GM21390 (cell line): ENCODE measurements around the gene RGS3.
"Not testable (repeated sequence)": the region's sequence is repeated elsewhere in the genome, so short reads cannot be mapped to it uniquely, and the experiment has no call there.

ENCODE experiments used
- ATAC-seq: cut with Tn5 transposase; IDR thresholded peaks from one replicate; pipeline ENCODE4 v1.9.1; 2021; ENCODE audit not compliant: unreplicated experiment

Gene RGS3

GRCh38 chr9:113463418-113464285, at the start of gene RGS3:
RGS3 (plus strand) TSS chr9:113463727; CDS start chr9:113463803, 76 bp downstream.
- no peak for ATAC-seq

- peak; percentile 97 for ATAC-seq
Measured at GRCh38 chr9:113416149-113416721, 47.3 kb upstream of the RGS3 start.

DNA sequence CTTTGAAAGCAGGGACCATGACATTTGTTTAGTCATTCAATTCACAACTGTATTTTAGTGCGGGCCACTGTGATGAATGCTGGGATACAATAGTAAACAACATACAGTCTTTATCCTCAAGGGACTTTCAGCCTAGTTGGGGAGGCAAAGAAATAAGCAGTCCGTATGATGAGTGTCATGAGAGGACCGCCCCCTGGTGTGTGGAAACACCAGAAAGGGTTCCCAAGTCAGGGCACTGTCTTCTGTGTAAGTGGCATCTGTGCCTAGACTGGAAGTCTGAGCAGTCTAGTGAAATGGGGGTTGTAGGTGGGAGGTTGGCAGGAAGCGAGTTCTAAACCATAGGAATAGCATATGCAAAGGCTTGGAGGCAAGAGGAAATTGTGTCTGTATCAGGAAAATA, 46.2 kb upstream of the RGS3 start:
- ATAC-seq: no peak

DNA sequence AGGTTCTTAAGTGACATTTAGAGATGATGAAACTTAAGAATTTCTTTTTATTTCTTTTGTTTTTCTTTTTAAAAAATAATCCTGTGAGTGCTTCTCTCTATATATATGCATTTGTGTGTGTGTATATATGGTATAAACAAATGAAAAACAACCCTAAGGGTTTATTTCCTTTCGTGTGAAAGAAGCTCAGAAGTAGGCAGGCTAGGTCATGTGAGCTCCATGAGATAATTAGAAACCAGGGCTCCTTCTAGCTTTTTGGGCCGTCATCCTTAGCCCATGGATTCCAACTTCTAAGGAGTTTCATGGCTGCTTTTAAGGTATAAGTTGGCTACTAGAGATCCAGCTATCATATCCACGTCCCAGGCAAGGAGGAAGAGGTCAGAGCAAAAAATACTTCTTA, 41.8 kb upstream of the RGS3 start:
- no peak for ATAC-seq

- ATAC-seq: no peak
Measured at GRCh38 chr9:113425072-113425471, 38.5 kb upstream of the RGS3 start.

GRCh38 chr9:113426701-113427100, 36.8 kb upstream of the RGS3 start:
- no peak for ATAC-seq

GRCh38 chr9:113427629-113428028, 35.9 kb upstream of the RGS3 start:
- no peak for ATAC-seq

DNA sequence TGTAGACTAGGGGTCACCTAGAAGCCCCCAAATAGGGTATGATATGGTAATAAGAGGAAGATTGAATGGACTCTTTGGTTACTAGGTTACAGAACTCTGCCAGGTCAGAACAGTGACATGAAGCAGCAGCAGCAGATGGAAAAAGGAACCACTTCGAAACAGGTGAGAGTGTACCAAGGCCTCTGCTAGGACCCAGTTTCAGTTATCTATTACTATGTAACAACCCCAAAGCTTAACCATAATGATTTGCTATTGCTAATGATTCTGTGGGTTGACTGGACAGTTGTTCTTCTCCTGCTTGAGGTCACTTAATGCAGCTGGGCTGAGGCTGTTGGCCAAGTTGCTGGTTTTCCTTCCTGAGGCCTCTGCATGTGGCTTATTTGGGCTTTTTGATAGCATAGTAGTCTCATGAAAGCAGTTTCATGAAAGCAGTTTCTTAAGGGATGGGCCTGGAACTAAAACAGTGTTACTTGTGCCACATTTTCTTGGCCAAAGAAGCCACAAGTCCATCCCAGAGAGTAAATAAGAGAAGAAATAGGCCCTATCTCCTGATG, 35.4 kb upstream of the RGS3 start:
- no peak for ATAC-seq

GRCh38 chr9:113431191-113431590, 32.3 kb upstream of the RGS3 start:
- no peak for ATAC-seq

DNA sequence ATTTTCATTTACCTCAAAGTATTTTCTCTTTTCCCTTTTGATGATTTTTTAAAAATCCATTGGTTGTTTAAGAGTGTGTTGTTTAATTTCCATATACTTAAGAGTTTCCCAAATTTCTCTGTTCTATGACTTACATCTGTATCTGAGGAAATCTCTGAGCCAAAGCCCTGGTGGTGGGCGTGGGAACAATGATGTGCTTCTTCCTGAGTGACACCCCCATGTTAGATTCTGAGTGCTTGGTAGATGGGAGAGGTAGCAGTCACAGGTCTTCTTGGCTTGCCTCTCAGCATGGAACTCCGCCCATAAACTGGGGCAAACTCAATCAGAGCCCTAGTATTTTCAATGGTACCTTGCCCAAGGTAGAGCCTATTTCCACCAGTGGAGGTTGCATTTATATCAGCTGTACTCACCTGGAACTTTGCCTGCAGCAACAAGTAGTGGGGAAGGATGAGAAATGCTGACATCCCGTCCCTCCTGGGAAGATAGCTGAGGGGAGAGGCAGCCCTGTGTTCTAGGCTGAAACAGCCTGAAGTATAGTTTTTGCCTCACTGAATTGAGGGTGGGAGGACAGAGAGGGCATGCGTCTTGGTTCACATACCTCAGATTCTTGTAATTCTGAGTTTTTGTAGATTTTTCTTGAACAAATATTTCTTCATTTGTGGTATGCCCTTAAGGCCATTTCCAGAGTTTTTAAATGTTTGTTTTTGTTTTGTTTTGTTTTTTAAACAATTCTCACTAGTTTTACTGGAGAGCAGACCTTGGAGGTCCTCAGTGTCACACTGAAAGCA, 26.6 kb upstream of the RGS3 start:
- ATAC-seq: no peak

- ATAC-seq: not testable (repeated sequence)
Measured at GRCh38 chr9:113437716-113438115, 25.8 kb upstream of the RGS3 start.

DNA sequence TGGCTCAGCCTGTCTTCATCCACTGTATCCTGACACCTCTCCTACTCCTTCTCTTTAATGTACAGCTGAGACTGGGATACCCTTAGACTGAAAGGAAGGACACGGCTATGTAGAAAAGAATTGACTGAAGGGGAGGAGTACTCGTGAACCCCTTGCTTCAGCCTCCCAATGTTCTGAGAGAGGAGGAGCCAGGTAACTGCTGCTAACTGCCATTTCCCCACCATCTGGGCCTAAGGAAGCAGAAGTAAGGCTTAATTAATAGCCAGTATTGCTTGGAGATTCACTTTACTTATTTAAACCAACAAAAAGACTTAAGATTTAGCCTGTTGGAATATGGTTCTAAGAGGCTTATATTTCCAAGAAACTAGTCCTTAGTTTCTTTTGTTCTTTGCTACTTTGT, 18.8 kb upstream of the RGS3 start:
- ATAC-seq: no peak

DNA sequence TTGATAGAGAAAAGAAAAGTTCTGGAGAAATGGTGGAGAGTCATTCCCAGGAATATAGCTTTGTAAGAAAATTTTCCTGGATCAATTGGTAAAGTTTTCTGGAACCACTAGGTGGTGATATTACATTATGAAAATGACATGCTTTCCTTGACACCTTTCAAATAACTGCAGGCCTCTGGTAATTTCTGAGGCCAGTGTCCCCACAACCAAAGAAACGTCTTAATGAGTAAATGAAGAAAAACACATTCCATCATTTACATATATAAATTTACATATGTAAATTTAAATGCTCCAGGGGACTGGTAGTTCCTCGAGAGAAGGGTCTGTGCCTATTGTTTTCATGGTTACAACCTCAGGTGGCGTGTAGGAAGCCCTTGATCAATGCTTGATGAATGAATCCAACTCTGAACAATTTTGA, 17.2 kb upstream of the RGS3 start:
- ATAC-seq: no peak

DNA sequence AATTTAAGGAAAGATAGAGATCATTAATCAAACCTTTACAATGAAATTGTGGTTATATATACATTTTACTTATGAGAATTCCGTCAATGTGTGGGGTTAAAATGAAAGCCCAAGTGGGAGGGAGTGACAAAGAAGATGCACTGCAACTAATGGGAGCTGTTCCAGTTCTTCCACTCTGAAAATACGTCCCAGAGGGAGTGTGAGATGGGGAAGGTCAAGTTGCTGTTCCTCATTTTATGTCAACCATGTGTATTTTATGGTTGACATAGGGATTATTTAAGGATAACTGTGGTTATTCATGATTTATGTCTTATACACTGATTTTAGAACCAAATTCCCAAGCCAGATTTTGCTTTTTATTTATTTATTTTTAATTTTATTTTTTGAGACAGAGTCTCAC, 14.2 kb upstream of the RGS3 start:
- ATAC-seq: no peak

DNA sequence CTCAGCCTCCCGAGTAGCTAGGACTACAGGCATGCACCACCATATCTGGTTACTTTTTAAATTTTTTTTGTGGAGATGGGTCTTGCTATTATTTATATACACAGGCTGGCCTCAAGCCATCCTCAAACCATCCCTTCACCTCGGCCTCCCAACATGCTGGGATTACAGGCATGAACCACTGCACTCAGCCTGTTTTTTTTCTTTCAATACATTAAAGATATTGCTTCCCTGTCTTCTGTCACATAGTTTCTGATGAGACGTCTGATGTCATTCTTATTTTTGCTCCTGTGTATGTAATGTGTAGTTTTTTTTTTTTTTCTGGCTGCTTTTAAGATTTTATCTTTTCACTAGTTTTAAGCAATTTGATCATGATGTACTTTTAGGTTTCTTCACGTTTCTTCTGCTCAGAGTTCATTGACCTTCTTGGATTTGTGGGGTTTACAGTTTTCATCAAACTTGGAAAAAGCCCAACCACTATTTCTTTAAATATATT, 11.4 kb upstream of the RGS3 start:
- no peak for ATAC-seq

- ATAC-seq: no peak
Measured at GRCh38 chr9:113454914-113455761, 8.4 kb upstream of the RGS3 start.

GRCh38 chr9:113456235-113456634, 7.3 kb upstream of the RGS3 start:
- ATAC-seq: no peak

DNA sequence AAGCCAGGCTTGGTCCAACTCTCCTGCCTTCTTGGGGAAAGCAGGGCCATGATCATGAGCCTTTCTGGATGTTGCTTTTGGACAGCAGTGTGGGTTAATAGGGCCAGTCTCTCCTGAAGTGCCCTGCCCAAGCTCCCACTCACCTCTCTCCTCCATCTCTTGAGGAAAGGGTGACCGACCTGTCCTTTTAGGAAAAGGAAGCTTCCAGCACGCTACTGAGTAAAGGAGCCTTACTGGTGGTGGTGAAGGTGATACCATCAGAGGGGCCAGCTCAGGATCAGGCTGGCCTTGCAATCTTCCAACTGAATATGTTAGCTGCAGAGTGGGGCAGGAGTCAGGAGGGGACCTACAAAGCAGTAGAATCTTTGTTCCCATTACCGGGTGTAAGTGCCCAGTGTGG, 2.2 kb upstream of the RGS3 start:
- ATAC-seq: no peak

GRCh38 chr9:113461943-113462342, 1.6 kb upstream of the RGS3 start:
- no peak for ATAC-seq

DNA sequence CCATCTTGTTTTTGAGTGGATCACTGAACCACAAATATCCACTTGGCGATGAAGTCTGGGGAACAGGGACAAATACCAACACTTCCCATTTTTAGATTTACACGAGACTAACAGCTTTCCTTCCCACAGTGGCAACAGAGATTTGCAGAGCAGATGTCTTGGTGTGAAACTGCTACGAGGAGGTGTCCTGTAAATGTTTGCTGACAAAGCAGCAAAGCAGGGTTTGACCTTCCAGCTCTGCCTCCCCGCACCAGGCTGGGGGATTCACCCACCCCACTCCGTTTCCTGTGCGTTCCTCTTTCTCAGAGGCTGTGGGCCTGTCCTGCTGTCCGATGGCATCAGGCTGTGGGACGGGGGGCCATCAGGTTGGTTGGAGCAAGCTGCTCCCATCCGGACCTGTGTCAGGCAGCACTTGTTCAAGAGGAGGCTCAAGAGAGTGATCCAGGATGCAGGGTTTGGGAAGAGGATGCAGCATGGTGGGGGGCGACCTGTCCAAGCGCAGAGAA, 693 bp upstream of the RGS3 start:
- ATAC-seq: no peak
